Activated effector memory CD4-positive, alpha-beta T cell treated with anti-CD3 and anti-CD28 coated beads, Interleukin-2, amount 50 U/mL, for 16 hours (primary cell): ENCODE results near the gene RCC2.
A peak's percentile ranks its signal among the peaks of the same experiment; 100 is the strongest.
"Not testable (repeated sequence)": the region's sequence is repeated elsewhere in the genome, so short reads cannot be mapped to it uniquely, and the experiment has no call there.

ENCODE experiments used
- DNase-seq: peaks from one replicate; pipeline ENCODE4 v3.0.0-alpha.2; 2020

Gene RCC2

DNA sequence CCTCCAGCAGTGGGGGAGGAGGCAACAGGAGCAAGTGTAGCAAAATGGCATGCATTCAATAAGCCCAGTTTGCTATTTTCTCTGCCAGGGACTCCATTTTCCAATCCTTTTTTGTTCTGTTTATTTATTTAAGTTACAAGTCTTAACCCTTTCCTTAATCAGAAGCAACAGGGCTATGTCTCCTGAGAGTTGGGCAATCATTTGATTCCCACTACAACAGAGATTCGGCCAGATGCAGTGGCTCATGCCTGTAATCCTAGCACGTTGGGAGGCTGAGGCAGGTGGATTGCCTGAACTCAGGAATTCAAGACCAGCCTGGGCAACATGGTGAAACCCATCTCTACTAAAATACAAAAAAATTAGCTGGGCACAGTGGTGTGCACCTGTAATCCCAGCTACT, 25.5 kb downstream of the RCC2 start:
- no peak for DNase-seq

DNA sequence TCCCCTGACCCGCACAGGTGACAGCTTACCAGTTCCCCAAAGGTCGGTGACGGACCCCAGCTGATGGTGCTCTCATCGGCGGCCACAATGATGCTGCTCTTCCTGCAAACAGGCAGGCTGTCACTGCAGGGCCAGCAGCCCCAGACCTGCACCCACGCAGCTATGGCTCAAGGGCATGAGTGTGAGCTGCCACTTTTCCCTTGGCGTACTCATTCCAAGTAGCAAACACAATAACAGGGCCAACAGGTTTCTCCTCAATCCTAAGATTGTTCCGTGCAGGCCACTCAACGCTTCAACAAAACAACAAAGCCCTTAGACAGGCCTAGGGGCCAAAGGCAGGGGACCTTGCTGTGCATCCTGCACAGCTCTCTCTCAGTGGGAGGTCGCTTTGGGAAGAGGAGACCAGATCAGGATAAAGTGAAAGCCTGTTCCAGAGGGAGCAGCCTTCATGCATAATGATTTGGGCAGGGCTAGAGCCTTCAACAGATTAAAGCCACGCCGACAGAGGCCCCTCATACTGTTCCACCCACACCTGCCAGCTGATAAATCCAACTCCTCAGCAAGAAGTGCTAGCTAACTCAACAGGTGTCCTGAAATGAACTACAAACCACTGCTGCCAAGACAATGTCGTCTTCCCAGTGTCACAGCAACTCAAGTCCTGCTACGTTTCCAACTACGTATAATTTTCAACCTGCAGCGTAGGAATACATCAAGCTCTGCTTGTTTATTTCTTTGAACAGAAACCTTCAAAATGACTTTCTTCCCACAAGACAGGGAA, 27.2 kb downstream of the RCC2 start:
- no peak for DNase-seq

DNA sequence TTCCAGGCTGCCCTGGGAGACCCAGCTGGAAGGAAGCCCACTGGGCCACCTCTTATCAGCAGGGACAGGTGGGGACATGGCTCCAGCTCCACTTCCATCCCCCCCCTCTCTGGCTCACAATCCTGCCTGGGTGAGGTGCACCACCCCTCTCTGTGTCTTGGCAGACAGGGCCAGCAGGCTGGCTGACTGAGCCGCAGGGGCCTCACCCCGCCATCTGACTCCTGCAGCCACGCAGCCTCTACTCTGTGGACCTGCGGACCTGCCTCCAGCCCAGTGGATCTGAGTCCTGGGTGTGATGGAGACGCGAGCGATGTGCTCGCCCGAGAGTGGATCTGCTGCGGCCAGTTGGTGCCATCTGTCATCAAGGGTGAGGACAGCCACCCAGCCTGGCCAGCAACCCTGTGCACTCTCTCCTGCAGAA, 30.1 kb downstream of the RCC2 start:
- no peak for DNase-seq

DNA sequence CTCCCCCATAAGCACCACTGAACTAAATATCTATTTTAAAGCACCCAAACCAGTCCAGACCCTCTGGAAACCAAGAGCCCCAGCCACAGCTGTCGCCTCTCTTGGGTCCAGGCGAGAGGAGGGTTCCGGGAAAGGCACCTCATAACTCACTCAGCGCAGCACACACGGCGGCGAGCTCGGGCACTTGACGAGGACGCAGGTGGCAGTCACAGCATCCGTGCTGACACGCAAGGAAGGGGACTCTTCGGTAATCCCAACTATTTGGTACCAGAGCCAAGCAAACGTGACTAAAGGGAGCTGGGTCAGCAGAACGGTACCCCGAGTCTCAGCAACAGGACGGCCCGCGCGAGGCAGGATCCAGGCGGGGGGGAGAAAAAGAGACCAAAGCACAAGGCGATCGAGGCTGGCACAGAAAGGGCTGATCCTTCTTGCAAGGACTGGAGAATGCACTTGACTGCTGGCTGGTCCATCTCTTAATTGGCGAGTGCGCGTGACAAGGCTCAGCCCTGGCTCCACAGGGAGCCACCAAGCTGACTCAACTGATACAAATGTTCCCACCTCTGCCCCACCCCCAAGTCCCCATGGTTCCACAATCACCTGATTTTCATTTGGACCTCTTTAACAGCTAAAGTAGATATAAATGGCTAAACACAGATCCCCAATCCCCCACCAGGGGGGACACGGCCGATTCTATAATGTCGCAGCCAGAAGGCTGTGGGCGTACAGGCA, 31.5 kb downstream of the RCC2 start:
- not testable (repeated sequence) for DNase-seq

DNA sequence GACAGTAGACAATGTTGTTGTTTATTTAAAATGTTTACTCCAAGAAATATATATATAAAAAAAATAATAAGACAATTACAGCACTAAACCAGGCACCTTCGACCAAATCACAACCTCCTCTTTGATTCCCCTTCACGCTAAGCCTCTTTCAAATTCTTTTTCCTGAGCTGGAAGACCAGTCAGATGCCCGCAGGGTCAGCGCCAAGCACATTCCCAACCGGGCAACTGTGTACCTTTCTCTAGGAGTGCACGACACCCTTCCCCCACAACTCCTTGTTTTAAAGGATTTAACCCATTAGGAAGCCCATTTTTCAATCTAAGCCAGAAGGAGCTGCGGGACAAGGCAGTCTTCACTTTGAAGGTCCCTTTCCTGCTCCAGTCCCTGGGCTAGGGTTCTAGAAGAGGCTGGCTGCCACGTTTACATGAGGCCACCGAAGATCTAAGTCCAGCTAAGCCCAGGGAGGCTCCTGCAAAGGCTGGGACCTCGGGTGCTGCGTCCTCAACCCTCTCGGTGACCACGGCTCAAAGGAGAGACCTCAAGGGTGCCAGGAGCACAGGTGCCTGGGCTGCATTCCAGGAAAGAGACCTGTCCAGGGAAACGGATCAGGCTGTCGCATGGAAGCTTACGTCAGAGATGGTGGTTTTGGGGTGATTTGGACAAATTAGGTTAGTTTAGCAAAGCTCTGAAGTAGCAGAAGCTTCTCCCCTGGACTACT, 32.6 kb downstream of the RCC2 start:
- not testable (repeated sequence) for DNase-seq

DNA sequence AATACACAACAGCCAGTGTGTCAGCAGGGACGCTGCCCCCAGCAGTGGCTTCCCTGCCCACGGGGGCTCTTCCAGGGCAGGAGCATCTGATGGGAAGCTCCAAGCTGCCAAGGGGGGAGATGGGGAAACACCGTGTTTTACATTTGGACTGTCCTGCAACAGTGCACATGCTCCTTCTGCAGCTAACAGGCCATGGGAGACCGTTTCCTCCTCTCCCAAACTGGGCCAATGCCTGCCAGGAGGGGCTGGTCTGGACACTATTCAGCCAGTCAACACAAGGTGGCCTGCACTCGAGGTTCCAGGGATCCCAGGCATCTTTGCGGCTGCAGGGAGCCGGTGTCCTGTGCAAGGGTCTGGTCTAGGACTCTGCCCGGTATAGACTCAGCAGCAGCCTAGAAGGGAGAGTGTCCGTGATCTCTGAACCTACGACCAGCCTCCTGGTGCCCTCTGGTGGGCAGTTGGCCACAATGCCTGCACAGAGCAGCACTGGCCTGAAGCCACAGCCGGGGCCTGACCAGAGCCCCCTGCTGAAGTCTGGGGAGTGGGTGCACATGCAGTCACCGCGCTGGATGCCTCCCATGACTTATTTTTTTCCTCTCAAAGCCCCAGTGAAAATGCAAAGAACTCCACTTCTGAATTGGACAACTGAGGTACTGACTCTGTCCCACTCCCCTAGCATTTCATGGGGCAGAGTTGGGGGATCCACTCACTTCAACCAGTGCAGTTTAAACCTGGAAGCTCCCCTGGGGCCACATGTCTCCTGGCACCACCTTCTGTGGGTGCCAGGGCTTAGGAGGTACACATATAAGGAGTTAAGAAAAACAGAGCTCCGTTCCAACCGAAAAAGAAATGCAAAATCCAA, 33.3 kb downstream of the RCC2 start:
- peak; percentile 76 for DNase-seq

DNA sequence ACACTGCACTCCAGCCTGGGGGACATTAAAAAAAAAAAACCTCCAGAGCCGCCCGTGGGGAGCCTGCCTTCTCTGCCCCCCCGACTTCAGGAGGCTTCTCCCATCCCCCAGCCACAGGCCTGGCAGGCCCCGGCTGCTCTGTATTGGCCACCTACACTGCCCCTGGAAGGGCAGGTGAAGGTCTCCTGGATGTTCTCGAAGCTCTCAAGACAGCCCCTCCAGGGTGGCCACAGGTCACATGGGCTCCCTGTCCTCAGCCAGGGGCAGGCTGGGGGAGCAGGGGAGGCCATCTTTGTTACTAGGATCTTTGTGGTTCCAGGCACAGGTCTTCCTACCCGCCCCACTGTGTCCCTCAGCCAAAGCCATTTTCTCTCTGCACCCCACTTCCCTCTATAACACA, 34.7 kb downstream of the RCC2 start:
- no peak for DNase-seq

DNA sequence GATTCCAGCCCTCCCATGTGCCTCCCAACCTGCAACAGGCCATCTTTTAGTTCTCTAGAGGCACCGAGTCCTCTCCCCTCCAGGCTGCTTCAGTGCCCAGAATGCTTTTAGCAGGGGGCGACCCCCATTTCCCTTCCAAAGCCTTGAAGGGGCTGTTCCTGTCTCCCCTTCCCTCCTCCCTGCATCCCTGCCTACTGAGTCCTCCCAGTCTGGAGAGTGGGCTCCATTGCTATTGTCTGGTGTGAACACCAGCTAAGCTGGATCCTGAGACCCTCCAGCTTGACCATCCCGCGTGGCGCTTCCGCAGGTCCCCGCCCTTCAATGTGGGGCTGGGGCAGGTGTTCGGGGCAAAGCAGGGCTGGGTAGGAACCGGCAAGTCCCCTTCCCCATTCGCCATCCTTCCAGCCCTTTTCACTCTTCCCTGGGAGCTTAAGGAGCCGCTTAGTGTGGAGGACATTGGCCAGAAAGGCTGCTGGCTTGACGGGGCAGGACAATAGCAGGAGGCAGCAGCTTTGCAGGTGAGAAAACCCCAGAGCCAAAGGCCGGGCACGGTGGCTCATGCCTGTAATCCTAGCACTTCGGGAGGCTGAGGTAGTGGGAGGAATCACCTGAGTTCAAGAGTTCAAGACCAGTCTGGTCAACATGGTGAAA, 35.3 kb downstream of the RCC2 start:
- DNase-seq: no peak

DNA sequence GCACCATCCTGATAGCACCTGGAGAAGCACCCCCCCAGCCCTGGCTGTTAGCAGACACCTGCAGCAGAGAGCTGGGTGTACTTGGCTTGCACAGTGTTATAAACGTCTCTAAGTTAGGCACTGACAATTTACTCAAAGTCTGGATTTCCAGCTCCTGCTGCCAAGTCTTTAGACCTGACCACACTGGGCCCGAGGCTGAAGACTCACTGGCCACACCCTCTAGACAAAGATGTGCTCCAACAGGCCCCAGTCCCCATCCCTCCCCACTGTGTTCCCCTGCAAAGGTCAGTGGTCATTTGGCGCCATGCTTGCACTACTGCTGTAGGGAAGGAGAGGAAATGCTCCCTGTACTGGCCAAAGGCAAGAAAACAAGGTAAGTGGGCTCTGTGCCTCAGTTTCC, 36.4 kb downstream of the RCC2 start:
- DNase-seq: no peak

DNA sequence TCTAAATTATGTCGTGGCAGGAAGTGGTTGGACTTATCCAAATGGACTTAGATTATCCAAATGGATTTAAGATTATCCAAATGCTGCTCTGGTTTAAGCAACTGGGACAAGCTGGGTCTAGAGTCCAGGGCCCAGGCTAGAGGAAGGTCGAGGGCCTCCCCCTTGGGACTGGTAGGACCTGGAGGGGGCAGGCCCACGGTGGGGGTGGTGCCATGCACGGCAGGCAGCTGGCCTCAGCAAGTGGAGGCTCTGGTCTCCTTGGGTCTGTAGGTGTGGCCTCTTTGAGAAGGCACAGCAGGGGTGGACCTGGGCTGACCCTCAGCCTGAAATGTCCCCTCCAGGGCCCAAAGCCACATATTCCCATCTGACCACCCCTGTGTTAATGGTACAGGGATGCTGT, 37.6 kb downstream of the RCC2 start:
- DNase-seq: no peak

DNA sequence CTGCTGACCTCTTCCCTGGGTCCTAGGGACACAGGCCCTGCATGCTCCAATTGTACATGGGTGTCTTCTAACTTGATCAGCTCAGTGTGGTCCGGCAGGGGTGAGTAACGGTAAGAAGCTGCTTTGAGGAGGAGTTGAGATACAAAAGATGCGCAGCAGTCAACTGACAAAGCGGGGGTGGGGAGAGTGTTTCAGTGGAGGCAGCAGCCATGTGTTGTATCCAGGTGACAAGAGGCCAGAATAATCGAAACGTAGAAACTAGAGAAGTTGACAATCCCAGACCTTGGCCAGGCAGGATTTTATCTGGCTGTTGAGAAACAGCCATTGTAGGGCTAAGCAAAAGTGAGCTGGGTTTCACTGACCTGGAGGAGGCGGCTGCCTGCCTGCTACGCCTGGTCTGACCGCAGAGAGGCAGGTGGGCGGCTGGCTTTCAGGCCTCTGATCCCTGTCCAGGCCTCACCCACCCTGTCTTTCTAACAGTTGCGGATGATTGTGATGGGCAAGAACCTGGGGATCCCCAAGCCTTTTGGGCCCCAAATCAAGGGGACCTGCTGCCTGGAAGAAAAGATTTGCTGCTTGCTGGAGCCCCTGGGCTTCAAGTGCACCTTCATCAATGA, 38.6 kb downstream of the RCC2 start:
- no peak for DNase-seq

DNA sequence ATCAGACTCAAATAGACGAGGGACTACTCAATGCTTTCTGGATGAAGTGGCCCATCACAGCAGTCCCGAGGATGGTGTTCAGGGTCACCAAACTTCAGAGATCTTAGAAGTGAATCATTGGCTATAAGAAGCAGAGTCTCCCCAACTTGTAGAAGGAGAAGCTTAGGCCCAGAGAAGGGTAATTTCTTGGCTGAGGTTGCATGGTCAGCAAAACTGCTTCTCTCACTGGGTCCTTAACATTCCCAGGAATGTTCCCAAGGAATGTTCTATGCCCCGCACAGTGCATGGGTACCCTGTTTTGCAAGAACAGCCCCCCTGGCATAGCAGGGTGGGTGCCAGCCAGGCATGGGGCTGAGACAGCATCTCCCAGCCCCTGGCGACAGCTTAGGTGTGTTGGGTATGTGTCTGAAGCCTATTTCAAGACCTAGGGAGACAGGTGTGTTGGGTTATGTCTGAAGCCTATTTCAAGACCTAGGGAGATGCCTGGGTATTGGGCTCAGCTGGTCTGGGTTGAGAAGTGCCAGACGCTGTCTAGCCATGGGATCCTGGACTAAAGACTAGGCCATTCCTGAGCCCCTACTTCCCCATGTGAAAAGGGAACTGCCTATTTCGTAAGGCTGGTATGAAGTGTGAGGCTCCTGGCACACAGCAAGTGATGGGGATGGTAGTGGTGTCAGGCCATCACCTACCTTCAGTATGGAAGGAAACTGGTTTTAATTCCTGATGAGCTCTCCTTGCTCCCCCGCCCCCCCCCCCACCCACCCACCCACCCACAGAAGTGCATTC, 41.4 kb downstream of the RCC2 start:
- DNase-seq: no peak

DNA sequence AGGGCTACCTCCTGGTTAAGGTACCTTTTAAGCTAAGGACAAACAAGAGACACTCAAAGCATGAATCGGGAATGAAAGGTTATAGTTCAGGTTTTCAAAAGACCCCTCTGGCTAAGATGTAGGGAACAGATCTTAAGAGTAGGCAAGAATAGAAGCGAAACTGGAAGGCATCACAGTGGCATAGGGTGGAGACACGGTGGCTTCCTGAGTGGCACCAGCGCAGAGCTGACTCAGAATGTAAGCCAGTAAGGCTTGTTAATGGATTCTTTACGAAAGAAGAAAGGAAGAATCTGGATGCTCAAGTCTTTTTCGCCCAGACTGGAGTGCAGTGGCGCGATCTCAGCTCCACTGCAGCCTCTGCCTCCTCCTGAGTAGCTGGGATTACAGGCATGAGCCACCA, 46.2 kb downstream of the RCC2 start:
- no peak for DNase-seq

DNA sequence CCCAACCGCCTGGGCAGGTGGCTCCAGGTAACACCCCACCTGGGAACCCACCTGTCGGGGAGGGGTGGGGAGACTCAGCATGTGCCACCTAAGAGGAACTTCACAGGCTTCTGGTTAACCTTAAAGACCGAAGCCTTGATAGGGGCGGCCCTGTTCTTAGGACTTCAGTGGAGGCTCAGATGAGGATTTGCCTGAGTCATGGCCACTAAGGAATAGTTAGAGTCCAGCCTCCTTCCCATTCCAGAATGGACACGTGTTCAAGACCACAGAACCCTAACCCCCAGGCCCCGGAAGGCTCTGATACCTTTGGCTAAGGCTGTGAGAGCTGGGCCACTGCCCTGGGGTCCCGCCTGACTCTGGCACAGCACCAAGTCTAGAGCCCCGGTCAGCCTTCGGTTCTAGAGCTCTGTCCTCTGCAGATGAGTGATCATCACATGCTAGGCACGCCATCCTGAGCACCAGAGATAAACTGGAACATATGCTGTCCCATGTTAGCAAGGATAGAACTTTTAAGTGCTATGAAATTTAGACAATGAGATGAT, 47.2 kb downstream of the RCC2 start:
- no peak for DNase-seq

DNA sequence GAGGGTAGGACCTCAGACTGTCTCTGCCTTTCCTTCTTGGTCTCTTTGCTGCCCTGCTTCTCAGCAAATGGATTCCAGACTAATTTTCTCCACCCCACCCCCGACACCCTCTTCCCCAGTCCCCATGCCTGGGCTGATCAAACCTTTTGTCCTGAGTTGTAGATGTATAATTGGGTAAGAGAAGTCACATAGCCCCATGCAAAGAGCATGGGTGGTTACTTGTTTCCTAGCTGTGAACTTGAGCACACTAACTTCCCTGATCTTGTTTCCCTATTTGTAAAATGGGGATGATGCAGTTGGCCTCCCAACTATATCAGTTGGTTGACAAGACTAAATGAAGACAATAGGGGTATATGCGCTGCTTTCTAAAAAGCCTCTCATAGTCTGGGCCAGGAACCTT, 58.3 kb downstream of the RCC2 start:
- no peak for DNase-seq

DNA sequence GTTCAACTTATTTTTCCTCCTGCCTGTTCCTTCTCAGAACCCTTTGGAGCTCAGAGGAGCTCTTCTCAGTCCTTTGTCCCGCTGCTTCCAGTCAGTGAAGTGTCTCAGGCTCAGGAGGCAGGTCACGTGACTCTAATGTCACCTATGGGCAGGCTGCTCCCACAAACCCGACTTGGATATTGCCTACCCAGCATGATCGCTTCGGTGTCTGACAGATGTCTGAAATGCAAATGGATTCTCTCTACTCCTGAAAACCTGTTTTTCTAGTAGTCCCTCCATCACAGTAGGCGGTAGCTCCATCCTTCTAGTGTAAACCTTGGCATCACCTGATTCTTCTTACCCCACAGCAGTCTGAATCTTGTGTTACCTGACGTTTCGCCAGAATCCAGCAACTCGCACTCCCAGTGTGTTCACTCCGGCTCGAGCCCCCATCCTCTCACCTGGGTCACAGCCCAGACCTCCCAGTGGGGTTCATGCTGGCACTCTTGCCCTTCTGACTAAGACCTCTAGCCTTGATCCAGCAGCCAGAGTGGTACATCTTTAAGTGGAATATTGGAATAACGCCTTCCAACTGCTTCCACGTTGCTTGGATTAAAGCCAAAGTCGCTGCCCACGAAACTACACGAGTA, 62.0 kb downstream of the RCC2 start:
- no peak for DNase-seq

DNA sequence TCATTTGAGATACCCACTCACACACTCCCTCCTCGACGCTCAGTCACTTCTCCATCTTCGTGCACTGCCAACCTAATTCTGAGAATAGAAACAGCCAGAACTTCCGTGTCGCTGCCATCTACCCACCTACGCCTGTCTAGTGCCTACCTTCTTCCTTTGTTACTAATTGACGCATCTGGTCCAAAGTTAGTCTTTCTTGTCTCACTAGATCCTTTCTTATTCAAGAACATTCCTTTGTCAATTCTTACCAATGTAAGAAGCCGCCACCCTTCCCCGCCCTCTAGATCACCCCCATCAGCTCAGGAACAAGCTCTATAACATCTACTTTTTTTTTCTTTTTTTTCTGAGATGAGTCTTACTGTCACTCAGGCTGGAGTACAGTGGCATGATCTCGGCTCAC, 63.8 kb downstream of the RCC2 start:
- DNase-seq: no peak

DNA sequence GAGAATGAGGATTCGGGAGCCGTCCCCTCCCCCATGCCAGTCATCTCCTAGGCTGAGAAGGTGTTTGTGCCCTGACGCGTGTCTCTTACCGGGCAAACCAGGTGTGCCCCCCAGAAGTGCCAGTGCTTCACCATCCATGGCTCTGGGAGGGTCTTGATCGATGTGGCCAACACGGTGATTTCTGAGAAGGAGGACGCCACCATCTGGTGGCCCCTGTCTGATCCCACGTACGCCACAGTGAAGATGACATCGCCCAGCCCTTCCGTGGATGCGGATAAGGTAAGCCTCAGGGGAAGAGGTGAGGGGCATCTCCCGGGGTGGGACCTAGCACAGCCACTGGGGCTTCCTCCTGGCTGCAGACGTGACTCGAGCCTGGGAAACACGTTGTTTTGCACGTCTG, 66.5 kb downstream of the RCC2 start:
- DNase-seq: no peak

DNA sequence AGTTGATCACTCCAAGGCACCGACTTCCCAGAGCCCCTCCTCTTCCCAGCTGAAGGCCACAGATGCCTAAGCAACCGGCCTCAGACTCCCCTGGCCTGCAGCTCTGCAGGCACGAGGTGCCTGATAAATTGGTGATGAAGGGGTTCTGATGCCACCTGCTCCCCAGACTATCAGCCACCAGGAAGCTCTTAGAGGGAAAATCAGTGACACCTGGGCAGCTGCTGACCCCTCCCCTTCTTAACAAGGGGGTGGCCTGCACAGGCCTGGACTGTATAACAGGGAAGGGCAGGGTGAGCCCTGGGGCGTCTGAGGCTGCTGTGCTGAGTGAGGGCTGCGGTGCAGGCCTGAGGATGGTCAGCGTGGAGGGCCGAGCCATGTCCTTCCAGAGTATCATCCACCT, 67.6 kb downstream of the RCC2 start, which contains the start of gene PADI6:
PADI6 (plus strand) TSS at position 301 of the 400 bp plus-strand sequence; CDS start at position 351, 50 bp downstream.
- DNase-seq: no peak

DNA sequence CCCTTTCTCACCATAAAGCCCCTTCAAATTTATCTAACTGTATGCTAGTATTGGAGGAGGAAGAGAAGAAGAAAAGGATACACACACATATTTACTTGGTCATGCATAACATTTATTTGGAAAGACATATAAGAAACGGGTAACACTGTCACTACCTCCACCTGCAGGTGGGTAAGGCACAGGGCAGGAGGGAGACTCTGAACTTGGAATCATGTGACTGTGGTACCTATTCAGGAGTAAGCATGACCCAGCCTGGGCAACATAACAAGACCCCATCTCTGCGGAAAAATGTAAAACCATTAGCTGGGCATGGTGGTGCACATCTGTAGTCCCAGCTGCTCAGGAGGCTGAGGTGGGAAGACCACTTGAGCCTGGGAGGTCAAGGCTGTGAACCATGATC, 68.9 kb downstream of the RCC2 start:
- DNase-seq: no peak
